ENCODE measurements around the gene PRKG1.

DNA sequence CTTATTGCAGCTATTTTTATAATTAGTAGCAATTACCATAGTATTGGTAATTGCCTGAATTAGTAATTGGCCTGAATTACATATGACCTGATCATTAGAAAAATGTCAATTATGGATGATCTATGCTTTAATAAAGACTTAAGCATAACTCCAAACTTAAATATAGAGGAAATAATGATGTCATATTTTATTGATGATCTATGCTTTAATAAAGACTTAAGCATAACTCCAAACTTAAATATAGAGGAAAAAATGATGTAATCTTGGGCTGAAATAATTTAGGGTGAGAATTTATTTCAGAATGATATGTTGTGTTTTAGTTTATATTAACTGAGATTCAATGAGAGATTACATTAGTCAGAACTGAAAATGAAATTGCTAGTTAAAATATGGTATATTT, 973.8 kb downstream of the PRKG1 start:
- TF ChIP-seq EZH2 (IDR thresholded peaks at IDR 0.05; ENCODE audit: borderline replicate concordance, insufficient read depth, low read depth, low read length, poor library complexity, severe bottlenecking): no peak
- TF ChIP-seq CTCF (IDR thresholded peaks at IDR 0.05): no peak

All from B cell (primary cell).